B cell (primary cell): ENCODE results near the gene TFCP2.

ENCODE experiments used
- EZH2 ChIP-seq: IDR thresholded peaks from 2 replicates; pipeline ENCODE4 v1.6.1; 2012; ENCODE audit warnings: borderline replicate concordance, low read depth, mild to moderate bottlenecking, moderate library complexity, low read length; ENCODE audit not compliant: insufficient read depth, poor library complexity, severe bottlenecking
- TF ChIP-seq, protein P1 (sequence below): fragments of 200-600 bp; IDR thresholded peaks from one replicate; pipeline ENCODE4 v1.8.0; 2022; ENCODE audit warnings: antibody characterized with exemption, mild to moderate bottlenecking

DNA sequence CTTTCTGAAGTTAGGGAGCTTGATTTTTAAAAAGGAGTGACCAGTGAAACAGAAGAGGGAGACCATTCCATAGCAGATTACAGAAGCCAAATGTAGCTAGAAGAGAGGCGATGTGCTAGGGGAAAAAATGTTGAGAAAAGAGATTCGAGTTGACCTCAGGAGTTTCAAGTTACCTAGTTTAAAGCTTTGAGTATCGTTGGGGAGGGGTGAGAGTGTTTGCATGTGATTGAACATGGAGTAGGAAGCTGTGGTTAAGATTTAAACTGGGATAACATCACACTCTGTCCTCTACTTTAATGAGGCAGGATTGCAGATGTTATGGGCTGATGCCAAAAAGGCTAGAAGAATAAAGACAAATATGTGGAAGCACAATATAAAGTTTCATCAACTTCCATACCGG lies 121.1 kb downstream of the TFCP2 start:
- TF ChIP-seq, protein P1, sequence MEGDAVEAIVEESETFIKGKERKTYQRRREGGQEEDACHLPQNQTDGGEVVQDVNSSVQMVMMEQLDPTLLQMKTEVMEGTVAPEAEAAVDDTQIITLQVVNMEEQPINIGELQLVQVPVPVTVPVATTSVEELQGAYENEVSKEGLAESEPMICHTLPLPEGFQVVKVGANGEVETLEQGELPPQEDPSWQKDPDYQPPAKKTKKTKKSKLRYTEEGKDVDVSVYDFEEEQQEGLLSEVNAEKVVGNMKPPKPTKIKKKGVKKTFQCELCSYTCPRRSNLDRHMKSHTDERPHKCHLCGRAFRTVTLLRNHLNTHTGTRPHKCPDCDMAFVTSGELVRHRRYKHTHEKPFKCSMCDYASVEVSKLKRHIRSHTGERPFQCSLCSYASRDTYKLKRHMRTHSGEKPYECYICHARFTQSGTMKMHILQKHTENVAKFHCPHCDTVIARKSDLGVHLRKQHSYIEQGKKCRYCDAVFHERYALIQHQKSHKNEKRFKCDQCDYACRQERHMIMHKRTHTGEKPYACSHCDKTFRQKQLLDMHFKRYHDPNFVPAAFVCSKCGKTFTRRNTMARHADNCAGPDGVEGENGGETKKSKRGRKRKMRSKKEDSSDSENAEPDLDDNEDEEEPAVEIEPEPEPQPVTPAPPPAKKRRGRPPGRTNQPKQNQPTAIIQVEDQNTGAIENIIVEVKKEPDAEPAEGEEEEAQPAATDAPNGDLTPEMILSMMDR = no peak
- TF ChIP-seq EZH2 = no peak
